Prostate gland (tissue), 2 donors: ENCODE measurements around the gene PTPRE. TPM values are rescaled to one million over a fixed set of nuclear protein-coding genes. Genes with fewer than 3 reads are reported as not detected.

ENCODE experiments used
- DNase-seq: peaks from one replicate; pipeline ENCODE4 v3.0.0-alpha.2; 2019; ENCODE audit warnings: low spot score
- H3K27ac ChIP-seq, 2 donors: fragments of 200-600 bp; sonication (generic); 2 replicates each; pipeline ENCODE4 v1.5.1; 2017 to 2019
- H3K27me3 ChIP-seq: fragments of 200-600 bp; sonication (generic); replicated peaks from 2 replicates; pipeline ENCODE4 v1.5.1; 2019; ENCODE audit not compliant: insufficient read depth
- H3K36me3 ChIP-seq, 2 donors: fragments of 200-600 bp; sonication (generic); 1 replicate in 1 of 2; 2 replicates in 1 of 2; pipeline versions ENCODE4 v1.5.1 to v1.8.1; 2017 to 2019
- H3K4me1 ChIP-seq: fragments of 200-600 bp; sonication (generic); replicated peaks from 2 replicates; pipeline ENCODE4 v1.5.1; 2019
- H3K4me3 ChIP-seq, 2 donors: fragments of 200-600 bp; sonication (generic); 2 replicates each; pipeline ENCODE4 v1.5.1; 2017 to 2019
- H3K9me3 ChIP-seq: fragments of 200-600 bp; sonication (generic); 2 replicates; pipeline ENCODE4 v1.5.1; 2017
- CTCF ChIP-seq, 4 experiments: fragments of 200-600 bp in 2 of 4; fragments of 450-650 bp in 2 of 4; sonication (generic) in 2 of 4; IDR thresholded peaks; 1 replicate in 3 of 4; 2 replicates in 1 of 4; pipeline ENCODE4 v1.5.1; 2016 to 2019; ENCODE audit warnings: antibody characterized with exemption in 4 of 4, mild to moderate bottlenecking in 2 of 4, moderate library complexity in 2 of 4
- POLR2A ChIP-seq: fragments of 450-650 bp; IDR thresholded peaks from one replicate; pipeline ENCODE4 v1.6.1; 2016; ENCODE audit warnings: antibody characterized with exemption, mild to moderate bottlenecking
- POLR2AphosphoS5 ChIP-seq: sonication (generic); formaldehyde crosslinking; IDR thresholded peaks from one replicate; pipeline ENCODE4 v1.6.1; 2017; ENCODE audit warnings: antibody characterized with exemption
- WGBS: methylation state at CpG from one replicate; pipeline ENCODE4 v1.1.5; 2018; 5-methylcytosine and 5-hydroxymethylcytosine counted together
- intact Hi-C: fragments of 100-400 bp; cut with DNase I; formaldehyde crosslinking; loops from one replicate; pipeline ENCODE4 v1.14.2; 2022
- total RNA-seq, 2 donors: library from RNA; depleted of rRNA; stranded (reverse); fragments of >200 nt; gene quantifications; one replicate each; pipeline ENCODE4 v1.1.0, GENCODE V29; 2016

PTPRE gene
- total RNA-seq, 2 donors from 2014 or later: 4.5 to 14.3 TPM

GRCh38 chr10:127990846-127991542 lies 84.1 kb downstream of the PTPRE start:
- H3K4me1 ChIP-seq: no peaks in the 10 kb centered on the region
- no peak for DNase-seq
- H3K9me3 ChIP-seq: no peaks in the 10 kb centered on the region
- intact Hi-C loops: no loop called here
- H3K27ac ChIP-seq: no peak overlapping the region
- H3K36me3 ChIP-seq: no peaks in the 10 kb centered on the region
- 57% methylated on average over 15 of the region's 15 CpGs for WGBS
- H3K4me3 ChIP-seq: no peak overlapping the region
- H3K27me3 ChIP-seq: peaks cover 2% of the 10 kb centered on the region
- TF ChIP-seq POLR2AphosphoS5 (no peak), CTCF (IDR thresholded peaks at IDR 0.05) (no peak), POLR2A (no peak)

GRCh38 chr10:127991543-127992255 lies 84.8 kb downstream of the PTPRE start:
- no peaks in the 10 kb centered on the region for H3K9me3 ChIP-seq
- no peak overlapping the region for H3K4me3 ChIP-seq
- intact Hi-C loops: no loop called here
- no peak for DNase-seq
- H3K4me1 ChIP-seq: no peaks in the 10 kb centered on the region
- H3K27me3 ChIP-seq: peaks cover 2% of the 10 kb centered on the region
- TF ChIP-seq POLR2AphosphoS5: no peak
- no peak for TF ChIP-seq POLR2A
- no peak for TF ChIP-seq CTCF (IDR thresholded peaks at IDR 0.05)
- peak overlapping the region in 1 of 2 donors; percentile 1 for H3K27ac ChIP-seq
- H3K36me3 ChIP-seq: no peaks in the 10 kb centered on the region
- WGBS: 83% methylated on average over 8 of the region's 8 CpGs

GRCh38 chr10:127992376-127992775 lies 85.5 kb downstream of the PTPRE start:
- intact Hi-C loops: no loop called here
- WGBS: 74% methylated on average over 8 of the region's 8 CpGs
- no peak overlapping the region for H3K4me3 ChIP-seq
- H3K36me3 ChIP-seq: no peaks in the 10 kb centered on the region
- DNase-seq: no peak
- no peaks in the 10 kb centered on the region for H3K4me1 ChIP-seq
- no peak for TF ChIP-seq CTCF (IDR thresholded peaks at IDR 0.05)
- no peak for TF ChIP-seq POLR2A
- no peak for TF ChIP-seq POLR2AphosphoS5
- no peaks in the 10 kb centered on the region for H3K9me3 ChIP-seq
- H3K27me3 ChIP-seq: peaks cover 2% of the 10 kb centered on the region
- no peak overlapping the region for H3K27ac ChIP-seq

GRCh38 chr10:127993056-127993690 lies 86.3 kb downstream of the PTPRE start:
- H3K27me3 ChIP-seq: peaks cover 2% of the 10 kb centered on the region
- no peak overlapping the region for H3K4me3 ChIP-seq
- intact Hi-C loops: no loop called here
- H3K27ac ChIP-seq: no peak overlapping the region
- DNase-seq: no peak
- no peaks in the 10 kb centered on the region for H3K9me3 ChIP-seq
- 96% methylated on average over 12 of the region's 12 CpGs for WGBS
- H3K36me3 ChIP-seq: no peaks in the 10 kb centered on the region
- TF ChIP-seq POLR2A (no peak), POLR2AphosphoS5 (no peak), CTCF (IDR thresholded peaks at IDR 0.05) (no peak)
- no peaks in the 10 kb centered on the region for H3K4me1 ChIP-seq
